Panc1 (cell line): ENCODE measurements around the gene OR13H1.
"Not testable (repeated sequence)": the region's sequence is repeated elsewhere in the genome, so short reads cannot be mapped to it uniquely, and the experiment has no call there.

ENCODE experiments used
- TF ChIP-seq, protein P1 (sequence below), 2 experiments: IDR thresholded peaks; 2 replicates each; pipeline ENCODE4 v1.6.1; 2011 to 2012; ENCODE audit warnings: low read depth in 2 of 2, control low read depth in 1 of 2, low read length in 1 of 2, mild to moderate bottlenecking in 1 of 2, moderate library complexity in 1 of 2; ENCODE audit not compliant: insufficient read depth in 1 of 2
- TF ChIP-seq, protein P2 (sequence below): fragments of 450-650 bp; IDR thresholded peaks from 2 replicates; pipeline ENCODE4 v1.5.1; 2017; ENCODE audit warnings: mild to moderate bottlenecking

DNA sequence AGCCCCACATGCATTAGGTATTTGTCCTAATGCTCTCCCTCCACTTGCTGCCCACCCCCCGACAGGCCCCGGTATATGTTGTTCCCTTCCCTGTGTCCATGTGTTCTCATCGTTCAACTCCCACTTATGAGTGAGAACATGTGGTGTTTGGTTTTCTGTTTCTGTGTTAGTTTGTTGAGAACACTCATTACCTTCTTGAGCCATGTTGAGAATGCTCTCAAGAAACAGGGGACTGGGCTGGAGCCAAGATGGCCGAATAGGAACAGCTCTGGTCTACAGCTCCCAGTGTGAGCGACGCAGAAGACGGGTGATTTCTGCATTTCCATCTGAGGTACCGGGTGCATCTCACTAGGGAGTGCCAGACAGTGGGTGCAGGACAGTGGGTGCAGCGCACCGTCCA is 8.6 kb downstream of the OR13H1 start:
- TF ChIP-seq, protein P1, sequence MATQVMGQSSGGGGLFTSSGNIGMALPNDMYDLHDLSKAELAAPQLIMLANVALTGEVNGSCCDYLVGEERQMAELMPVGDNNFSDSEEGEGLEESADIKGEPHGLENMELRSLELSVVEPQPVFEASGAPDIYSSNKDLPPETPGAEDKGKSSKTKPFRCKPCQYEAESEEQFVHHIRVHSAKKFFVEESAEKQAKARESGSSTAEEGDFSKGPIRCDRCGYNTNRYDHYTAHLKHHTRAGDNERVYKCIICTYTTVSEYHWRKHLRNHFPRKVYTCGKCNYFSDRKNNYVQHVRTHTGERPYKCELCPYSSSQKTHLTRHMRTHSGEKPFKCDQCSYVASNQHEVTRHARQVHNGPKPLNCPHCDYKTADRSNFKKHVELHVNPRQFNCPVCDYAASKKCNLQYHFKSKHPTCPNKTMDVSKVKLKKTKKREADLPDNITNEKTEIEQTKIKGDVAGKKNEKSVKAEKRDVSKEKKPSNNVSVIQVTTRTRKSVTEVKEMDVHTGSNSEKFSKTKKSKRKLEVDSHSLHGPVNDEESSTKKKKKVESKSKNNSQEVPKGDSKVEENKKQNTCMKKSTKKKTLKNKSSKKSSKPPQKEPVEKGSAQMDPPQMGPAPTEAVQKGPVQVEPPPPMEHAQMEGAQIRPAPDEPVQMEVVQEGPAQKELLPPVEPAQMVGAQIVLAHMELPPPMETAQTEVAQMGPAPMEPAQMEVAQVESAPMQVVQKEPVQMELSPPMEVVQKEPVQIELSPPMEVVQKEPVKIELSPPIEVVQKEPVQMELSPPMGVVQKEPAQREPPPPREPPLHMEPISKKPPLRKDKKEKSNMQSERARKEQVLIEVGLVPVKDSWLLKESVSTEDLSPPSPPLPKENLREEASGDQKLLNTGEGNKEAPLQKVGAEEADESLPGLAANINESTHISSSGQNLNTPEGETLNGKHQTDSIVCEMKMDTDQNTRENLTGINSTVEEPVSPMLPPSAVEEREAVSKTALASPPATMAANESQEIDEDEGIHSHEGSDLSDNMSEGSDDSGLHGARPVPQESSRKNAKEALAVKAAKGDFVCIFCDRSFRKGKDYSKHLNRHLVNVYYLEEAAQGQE (IDR thresholded peaks at IDR 0.05; ENCODE audit: insufficient read depth in 1 of 2, low read depth in 2 of 2, low read length in 1 of 2): not testable (repeated sequence)
- TF ChIP-seq, protein P2, sequence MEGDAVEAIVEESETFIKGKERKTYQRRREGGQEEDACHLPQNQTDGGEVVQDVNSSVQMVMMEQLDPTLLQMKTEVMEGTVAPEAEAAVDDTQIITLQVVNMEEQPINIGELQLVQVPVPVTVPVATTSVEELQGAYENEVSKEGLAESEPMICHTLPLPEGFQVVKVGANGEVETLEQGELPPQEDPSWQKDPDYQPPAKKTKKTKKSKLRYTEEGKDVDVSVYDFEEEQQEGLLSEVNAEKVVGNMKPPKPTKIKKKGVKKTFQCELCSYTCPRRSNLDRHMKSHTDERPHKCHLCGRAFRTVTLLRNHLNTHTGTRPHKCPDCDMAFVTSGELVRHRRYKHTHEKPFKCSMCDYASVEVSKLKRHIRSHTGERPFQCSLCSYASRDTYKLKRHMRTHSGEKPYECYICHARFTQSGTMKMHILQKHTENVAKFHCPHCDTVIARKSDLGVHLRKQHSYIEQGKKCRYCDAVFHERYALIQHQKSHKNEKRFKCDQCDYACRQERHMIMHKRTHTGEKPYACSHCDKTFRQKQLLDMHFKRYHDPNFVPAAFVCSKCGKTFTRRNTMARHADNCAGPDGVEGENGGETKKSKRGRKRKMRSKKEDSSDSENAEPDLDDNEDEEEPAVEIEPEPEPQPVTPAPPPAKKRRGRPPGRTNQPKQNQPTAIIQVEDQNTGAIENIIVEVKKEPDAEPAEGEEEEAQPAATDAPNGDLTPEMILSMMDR: not testable (repeated sequence)
